ENCODE data around the gene RNF208. TPM values are rescaled to one million over a fixed set of nuclear protein-coding genes. Genes with fewer than 3 reads are reported as not detected.

RNF208 gene
- total and polyA plus RNA-seq, 2 experiments from 2014 or later, result 1.4 to 5.6 TPM

- no peak for TF ChIP-seq ZNF462 (CRISPR knock-in tag; IDR thresholded peaks at IDR 0.05)
- no peak for TF ChIP-seq STAT1 (IDR thresholded peaks at IDR 0.05; ENCODE audit: unreplicated experiment)
Measured at GRCh38 chr9:137223078-137223970, 1.3 kb upstream of the RNF208 start (continued).

GRCh38 chr9:137221506-137222111, 431 bp downstream of the RNF208 start:
- DNase-seq (ENCODE audit: low spot score) (peak; percentile 71), ATAC-seq (peak; percentile 11)
- H3K27ac Mint-ChIP-seq, result no peak overlapping the region
- no peaks in the 10 kb centered on the region for H3K36me3 Mint-ChIP-seq (ENCODE audit: low read depth)
- peak overlapping the region; percentile 48; the same call in 2 of the 3 replicates for H3K4me3 Mint-ChIP-seq
- Histone ChIP-seq H3K4me2 (peak overlapping the region; percentile 73), H3K9me2 (ENCODE audit: insufficient read depth) (no peaks in the 10 kb centered on the region), H3K27ac (ENCODE audit: low read depth) (no peak overlapping the region), H3K4me3 (peak overlapping the region; percentile 58), H3K27me3 (ENCODE audit: insufficient read depth) (peaks cover 9% of the 10 kb centered on the region; the same call in 1 of the 2 replicates), H3K79me2 (replicated peaks; ENCODE audit: insufficient read depth) (no peaks in the 10 kb centered on the region), H4K20me1 (replicated peaks; ENCODE audit: insufficient read depth) (no peaks in the 10 kb centered on the region), H3K36me3 (ENCODE audit: insufficient read depth) (no peaks in the 10 kb centered on the region), H3K4me1 (ENCODE audit: insufficient read depth) (peaks cover 3% of the 10 kb centered on the region; the same call in 1 of the 2 replicates), H3F3A (replicated peaks; ENCODE audit: low read depth) (0 out of 2 replicates have a peak, but pooled peaks cover 9% of the 10 kb centered on the region), H2AFZ (no peak overlapping the region)
- peaks cover 7% of the 10 kb centered on the region; the same call in 2 of the 3 replicates for H3K4me1 Mint-ChIP-seq
- no peaks in the 10 kb centered on the region for H3K27me3 Mint-ChIP-seq (ENCODE audit: insufficient read depth, low read depth, poor library complexity)
- no peaks in the 10 kb centered on the region for H3K9me3 Mint-ChIP-seq
- TF ChIP-seq NANOG (IDR thresholded peaks at IDR 0.05; ENCODE audit: borderline replicate concordance) (no peak), ZNF114 (CRISPR knock-in tag; IDR thresholded peaks at IDR 0.05) (no peak), ETS1 (IDR thresholded peaks at IDR 0.05) (no peak), POLR2AphosphoS5 (IDR thresholded peaks at IDR 0.05; ENCODE audit: low read depth) (no peak), EZH2phosphoT487 (IDR thresholded peaks at IDR 0.05; ENCODE audit: unreplicated experiment) (no peak), STAT1 (IDR thresholded peaks at IDR 0.05; ENCODE audit: unreplicated experiment) (no peak), JUNB (IDR thresholded peaks at IDR 0.05; ENCODE audit: unreplicated experiment) (no peak), ZNF331 (CRISPR knock-in tag; IDR thresholded peaks at IDR 0.05; ENCODE audit: low read depth) (no peak)
- TF ChIP-seq, protein P1, sequence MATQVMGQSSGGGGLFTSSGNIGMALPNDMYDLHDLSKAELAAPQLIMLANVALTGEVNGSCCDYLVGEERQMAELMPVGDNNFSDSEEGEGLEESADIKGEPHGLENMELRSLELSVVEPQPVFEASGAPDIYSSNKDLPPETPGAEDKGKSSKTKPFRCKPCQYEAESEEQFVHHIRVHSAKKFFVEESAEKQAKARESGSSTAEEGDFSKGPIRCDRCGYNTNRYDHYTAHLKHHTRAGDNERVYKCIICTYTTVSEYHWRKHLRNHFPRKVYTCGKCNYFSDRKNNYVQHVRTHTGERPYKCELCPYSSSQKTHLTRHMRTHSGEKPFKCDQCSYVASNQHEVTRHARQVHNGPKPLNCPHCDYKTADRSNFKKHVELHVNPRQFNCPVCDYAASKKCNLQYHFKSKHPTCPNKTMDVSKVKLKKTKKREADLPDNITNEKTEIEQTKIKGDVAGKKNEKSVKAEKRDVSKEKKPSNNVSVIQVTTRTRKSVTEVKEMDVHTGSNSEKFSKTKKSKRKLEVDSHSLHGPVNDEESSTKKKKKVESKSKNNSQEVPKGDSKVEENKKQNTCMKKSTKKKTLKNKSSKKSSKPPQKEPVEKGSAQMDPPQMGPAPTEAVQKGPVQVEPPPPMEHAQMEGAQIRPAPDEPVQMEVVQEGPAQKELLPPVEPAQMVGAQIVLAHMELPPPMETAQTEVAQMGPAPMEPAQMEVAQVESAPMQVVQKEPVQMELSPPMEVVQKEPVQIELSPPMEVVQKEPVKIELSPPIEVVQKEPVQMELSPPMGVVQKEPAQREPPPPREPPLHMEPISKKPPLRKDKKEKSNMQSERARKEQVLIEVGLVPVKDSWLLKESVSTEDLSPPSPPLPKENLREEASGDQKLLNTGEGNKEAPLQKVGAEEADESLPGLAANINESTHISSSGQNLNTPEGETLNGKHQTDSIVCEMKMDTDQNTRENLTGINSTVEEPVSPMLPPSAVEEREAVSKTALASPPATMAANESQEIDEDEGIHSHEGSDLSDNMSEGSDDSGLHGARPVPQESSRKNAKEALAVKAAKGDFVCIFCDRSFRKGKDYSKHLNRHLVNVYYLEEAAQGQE (IDR thresholded peaks at IDR 0.05; ENCODE audit: unreplicated experiment), result no peak

Measured in GM23338 (cell line).